HEK293T (cell line): Measurements from ENCODE around the gene SNRPN.

Source experiments
- ARNT ChIP-seq: fragments of 450-650 bp; IDR thresholded peaks from 2 replicates; pipeline ENCODE4 v1.6.1; 2017; ENCODE audit warnings: mild to moderate bottlenecking
- BHLHE40 ChIP-seq: fragments of 450-650 bp; IDR thresholded peaks from 2 replicates; pipeline ENCODE4 v1.6.1; 2016; ENCODE audit warnings: mild to moderate bottlenecking, moderate library complexity, borderline replicate concordance
- ELF4 ChIP-seq: fragments of 450-650 bp; IDR thresholded peaks from 2 replicates; pipeline ENCODE4 v1.6.1; 2017; ENCODE audit warnings: antibody characterized with exemption
- FOXK2 ChIP-seq: fragments of 450-650 bp; IDR thresholded peaks from 2 replicates; pipeline ENCODE4 v1.6.1; 2016; ENCODE audit warnings: mild to moderate bottlenecking
- FOXM1 ChIP-seq: fragments of 450-650 bp; IDR thresholded peaks from 2 replicates; pipeline ENCODE4 v1.6.1; 2017; ENCODE audit warnings: mild to moderate bottlenecking, borderline replicate concordance
- SP1 ChIP-seq: fragments of 450-650 bp; IDR thresholded peaks from 2 replicates; pipeline ENCODE4 v1.6.1; 2017
- SUZ12 ChIP-seq: fragments of 450-650 bp; IDR thresholded peaks from 2 replicates; pipeline ENCODE4 v1.6.1; 2016; ENCODE audit warnings: mild to moderate bottlenecking
- ZNF384 ChIP-seq: fragments of 450-650 bp; IDR thresholded peaks from 2 replicates; pipeline ENCODE4 v1.6.1; 2016

GRCh38 chr15:24977686-24978085 is 22.9 kb downstream of the SNRPN start:
- TF ChIP-seq ZNF384 (no peak), ELF4 (no peak), FOXK2 (no peak), SP1 (no peak), BHLHE40 (no peak), FOXM1 (no peak), ARNT (no peak), SUZ12 (no peak)
